ENCODE measurements around the gene CMIP.

- TF ChIP-seq E2F5 (CRISPR knock-in tag; IDR thresholded peaks at IDR 0.05) (no peak), GABPB1 (CRISPR knock-in tag; IDR thresholded peaks at IDR 0.05) (no peak), CTCF (IDR thresholded peaks at IDR 0.05) (no peak), TEAD4 (CRISPR knock-in tag; IDR thresholded peaks at IDR 0.05) (no peak), ETV6 (CRISPR knock-in tag; IDR thresholded peaks at IDR 0.05) (no peak)
These were observed 265.4 kb downstream of the CMIP start for GRCh38 chr16:81710044-81710443.

All from WTC11 (cell line).